ENCODE data around the gene ERO1B.
"Not testable (repeated sequence)": the region's sequence is repeated elsewhere in the genome, so short reads cannot be mapped to it uniquely, and the experiment has no call there.

Gene ERO1B

DNA sequence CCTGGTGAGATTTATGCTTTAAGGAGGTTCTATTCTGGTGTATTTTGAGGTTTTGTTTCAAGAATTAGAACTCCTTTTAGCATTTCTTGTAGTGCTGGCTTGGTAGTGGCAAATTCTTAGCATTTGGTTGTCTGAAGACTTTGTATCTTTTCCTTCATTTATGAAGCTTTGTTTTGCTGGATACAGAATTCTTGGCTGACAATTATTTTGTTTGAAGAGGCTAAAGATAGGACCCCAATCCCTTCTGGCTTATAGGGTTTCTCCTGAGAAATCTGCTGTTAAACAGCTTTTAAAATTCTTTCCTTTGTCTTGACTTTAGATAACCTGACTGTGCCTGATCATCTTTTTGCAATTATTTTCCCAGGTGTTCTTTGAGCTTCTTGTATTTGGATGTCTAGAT is 80.8 kb downstream of the ERO1B start:
- TF ChIP-seq, protein P1, sequence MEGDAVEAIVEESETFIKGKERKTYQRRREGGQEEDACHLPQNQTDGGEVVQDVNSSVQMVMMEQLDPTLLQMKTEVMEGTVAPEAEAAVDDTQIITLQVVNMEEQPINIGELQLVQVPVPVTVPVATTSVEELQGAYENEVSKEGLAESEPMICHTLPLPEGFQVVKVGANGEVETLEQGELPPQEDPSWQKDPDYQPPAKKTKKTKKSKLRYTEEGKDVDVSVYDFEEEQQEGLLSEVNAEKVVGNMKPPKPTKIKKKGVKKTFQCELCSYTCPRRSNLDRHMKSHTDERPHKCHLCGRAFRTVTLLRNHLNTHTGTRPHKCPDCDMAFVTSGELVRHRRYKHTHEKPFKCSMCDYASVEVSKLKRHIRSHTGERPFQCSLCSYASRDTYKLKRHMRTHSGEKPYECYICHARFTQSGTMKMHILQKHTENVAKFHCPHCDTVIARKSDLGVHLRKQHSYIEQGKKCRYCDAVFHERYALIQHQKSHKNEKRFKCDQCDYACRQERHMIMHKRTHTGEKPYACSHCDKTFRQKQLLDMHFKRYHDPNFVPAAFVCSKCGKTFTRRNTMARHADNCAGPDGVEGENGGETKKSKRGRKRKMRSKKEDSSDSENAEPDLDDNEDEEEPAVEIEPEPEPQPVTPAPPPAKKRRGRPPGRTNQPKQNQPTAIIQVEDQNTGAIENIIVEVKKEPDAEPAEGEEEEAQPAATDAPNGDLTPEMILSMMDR (IDR thresholded peaks at IDR 0.05; ENCODE audit: low read depth, low read length) = no peak
- no peak for DNase-seq (ENCODE audit: extremely low read depth, low read depth)

DNA sequence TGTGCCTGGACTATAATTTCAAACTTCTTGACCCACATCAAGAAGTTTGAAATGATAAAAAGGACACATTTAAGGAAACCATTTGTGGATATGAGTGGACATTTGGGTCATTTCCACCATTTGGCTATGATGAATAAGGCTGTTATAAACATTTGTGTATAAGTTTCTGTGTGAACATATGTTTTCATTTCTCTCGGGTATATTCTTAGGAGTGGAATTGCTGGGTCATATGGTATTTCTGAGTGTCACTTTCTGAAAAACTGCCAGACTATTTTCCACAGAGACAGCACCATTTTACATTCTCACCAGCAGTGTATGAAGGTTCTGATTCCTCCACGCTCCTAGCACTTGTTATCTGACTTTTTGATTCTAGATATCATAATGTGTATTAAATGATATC is 88.6 kb downstream of the ERO1B start:
- TF ChIP-seq, protein P1 (IDR thresholded peaks at IDR 0.05; ENCODE audit: low read depth, low read length) = no peak
- DNase-seq (ENCODE audit: extremely low read depth, low read depth) = no peak

DNA sequence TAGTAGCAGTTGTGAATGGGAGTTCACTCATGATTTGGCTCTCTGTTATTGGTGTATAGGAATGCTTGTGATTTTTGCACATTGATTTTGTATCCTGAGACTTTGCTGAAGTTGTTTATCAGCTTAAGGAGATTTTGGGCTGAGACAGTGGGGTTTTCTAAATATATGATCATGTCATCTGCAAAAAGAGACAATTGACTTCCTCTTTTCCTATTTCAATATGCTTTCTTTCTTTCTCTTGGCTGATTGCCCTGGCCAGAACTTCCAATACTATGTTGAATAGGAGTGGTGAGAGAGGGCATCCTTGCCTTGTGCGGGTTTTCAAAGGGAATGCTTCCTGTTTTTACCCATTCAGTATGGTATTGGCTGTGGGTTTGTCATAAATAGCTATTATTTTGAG is 93.7 kb downstream of the ERO1B start:
- not testable (repeated sequence) for DNase-seq (ENCODE audit: extremely low read depth, low read depth)

DNA sequence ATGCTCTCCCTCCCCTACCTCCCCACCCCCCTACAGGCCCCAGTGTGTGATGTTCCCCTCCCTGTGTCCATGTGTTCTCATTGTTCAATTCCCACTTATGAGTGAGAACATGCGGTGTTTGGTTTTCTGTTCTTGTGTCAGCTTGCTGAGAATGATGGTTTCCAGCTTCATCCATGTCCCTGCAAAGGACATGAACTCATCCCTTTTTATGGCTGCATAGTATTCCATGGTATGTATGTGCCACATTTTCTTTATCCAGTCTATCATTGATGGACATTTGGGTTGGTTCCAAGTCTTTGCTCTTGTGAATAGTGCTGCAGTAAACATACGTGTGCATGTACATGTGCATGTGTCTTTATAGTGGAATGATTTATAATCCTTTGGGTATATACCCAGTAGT is 95.3 kb downstream of the ERO1B start:
- DNase-seq (ENCODE audit: extremely low read depth, low read depth) = not testable (repeated sequence)

DNA sequence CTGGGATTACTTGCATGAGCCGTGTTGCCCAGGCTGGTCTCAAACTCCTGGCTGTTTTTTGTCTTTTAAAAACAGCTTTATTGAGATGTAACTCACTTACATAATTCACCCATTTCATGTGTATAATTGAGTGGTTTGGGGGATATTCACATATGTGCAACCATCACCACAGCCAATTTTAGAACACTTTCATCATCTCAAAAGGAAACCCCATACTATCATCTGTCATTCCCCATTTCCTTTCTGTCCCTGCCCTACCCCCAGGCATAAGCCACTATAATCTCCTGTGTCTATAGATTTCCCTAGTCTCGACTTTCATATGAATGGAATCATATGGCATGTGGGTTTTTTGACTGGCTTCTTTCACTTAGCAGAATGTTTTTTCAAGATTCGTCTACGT is 96.1 kb downstream of the ERO1B start:
- TF ChIP-seq, protein P1 (IDR thresholded peaks at IDR 0.05; ENCODE audit: low read depth, low read length) = no peak
- DNase-seq (ENCODE audit: extremely low read depth, low read depth) = no peak

DNA sequence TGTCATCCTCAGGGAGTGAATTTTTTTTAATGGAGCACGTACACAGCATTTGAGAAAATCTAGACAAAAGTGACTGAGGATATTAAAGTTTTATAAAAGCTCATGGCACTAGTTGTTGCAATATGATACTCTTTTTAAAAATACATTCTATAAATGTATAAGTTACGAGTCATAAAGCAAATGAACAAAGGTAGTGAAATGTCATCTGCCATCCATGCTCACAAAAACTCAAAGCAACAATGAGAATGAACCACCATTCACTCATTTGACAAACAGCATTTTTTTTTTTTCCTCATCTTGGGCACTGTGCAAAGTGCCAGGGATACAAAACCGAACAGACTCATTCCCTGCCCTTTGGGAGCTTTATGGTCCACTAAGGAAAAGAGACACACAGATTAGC is 100.7 kb downstream of the ERO1B start:
- TF ChIP-seq, protein P1 (IDR thresholded peaks at IDR 0.05; ENCODE audit: low read depth, low read length) = no peak
- no peak for DNase-seq (ENCODE audit: extremely low read depth, low read depth)

DNA sequence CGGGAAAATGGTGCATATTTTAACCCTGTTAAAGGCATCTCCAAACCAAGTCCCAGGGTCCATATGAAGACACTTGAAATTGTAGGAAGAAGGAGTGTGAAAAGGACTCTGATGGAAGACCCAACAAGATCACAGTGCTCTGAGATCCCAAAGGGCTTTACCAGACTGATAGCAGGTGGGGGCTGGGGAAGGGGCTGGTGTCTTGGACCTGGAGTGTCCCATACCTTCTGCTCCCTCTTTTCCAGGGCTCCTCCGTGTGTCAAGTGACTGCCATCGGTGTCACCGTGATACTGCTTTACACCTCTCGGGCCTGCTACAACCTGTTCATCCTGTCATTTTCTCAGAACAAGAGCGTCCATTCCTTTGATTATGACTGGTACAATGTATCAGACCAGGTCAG is 102.1 kb downstream of the ERO1B start:
- no peak for DNase-seq (ENCODE audit: extremely low read depth, low read depth)
- TF ChIP-seq, protein P1 (IDR thresholded peaks at IDR 0.05; ENCODE audit: low read depth, low read length) = no peak

DNA sequence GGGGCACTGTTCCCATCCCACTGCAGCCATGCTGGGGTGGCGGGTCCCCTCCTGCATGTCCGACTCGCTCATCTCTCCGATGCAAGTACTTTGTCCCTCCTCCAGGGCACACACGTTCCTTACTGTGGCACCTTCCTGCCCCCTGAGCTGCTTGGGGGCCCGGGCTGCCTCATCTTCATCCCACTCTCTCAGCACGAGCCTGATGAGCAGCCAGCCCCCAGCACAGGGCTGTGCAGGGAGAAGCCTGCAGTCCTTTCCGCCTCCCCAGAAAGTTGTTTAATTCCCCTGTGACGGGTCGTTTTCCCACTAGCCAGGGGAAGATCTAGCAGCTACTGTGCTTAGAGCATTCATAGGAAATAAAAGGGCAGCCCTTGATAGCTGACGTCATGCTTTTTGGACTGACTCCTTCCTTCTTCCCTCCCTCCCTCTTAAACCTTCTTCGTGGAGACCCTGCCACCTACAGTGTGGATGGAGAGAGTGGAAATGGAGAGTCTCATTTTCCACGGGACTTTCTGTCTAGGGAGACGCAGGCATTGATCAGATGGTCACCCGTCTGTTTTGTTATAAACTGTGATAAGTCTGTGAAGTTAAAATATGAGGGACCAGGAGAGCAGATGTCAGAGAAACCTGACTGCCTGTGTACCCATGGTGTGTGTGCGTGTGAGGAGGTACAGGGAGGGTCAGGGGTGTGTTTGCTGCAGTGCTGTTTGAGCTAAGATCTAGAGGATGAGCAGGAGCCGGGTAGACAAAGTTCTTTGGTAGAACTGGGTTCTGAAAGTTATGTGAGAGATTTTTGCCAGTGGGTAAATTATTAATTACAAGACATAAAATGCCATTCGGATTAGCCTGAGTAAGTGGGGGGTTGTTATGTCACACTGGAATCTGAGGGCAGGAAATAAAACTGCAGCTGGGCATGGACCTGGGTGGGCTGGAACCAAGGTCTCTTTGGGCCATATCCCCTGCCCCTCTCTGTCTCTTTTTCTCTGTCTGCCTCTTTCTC is 105.1 kb downstream of the ERO1B start:
- DNase-seq (ENCODE audit: extremely low read depth, low read depth) = no peak

More for the DNA sequence above, 105.1 kb downstream of the ERO1B start:
- TF ChIP-seq, protein P1 (IDR thresholded peaks at IDR 0.05; ENCODE audit: low read depth, low read length) = no peak

Data from AG09319 (cell line).